ENCODE measurements around the gene SSC5D. TPM values are rescaled to one million over a fixed set of nuclear protein-coding genes. Genes with fewer than 3 reads are reported as not detected.

The SSC5D gene
- total and polyA plus RNA-seq, 4 donors, result 0.08 to 1.0 (median 0.51) TPM

DNA sequence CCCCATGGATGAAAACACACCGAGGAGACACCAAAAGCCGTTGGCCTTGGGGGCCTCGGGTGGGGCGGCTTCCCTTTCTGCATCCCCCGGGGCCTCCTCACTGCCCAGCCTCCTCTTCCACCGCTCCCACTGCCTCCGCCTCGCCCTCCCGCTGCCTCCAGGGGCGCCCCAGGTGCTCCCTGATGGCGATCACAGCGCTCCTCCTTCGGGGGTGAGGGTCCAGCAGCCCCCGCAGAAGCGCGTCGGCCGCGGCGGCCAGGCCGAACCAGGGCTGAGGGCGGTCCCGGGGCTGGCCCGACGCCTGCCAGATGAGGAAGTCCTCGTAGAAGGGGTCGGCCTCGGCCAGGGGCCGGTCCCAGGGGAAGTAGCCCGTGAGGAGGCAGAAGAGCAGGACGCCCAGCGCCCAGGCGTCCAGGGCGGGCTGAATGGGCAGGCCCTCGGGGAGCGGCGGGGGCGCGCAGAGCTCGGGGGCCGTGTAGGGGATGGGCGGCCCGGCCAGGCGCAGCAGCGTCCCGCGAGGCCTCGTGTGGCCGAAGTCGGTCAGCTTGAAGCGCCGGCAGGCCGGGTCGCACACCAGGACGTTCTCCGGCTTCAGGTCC lies 41.5 kb downstream of the SSC5D start:
- no peak for DNase-seq (ENCODE audit: low spot score)
- no peak for TF ChIP-seq FOXA1 (IDR thresholded peaks at IDR 0.05)
- TF ChIP-seq FOXA2 (IDR thresholded peaks at IDR 0.05), result no peak
- no peak for TF ChIP-seq GABPA (IDR thresholded peaks at IDR 0.05 in 1 of 2, conservative IDR thresholded peaks at IDR 0.05 in 1 of 2)
- TF ChIP-seq RXRA (IDR thresholded peaks at IDR 0.05), result no peak
- TF ChIP-seq TAF1 (conservative IDR thresholded peaks at IDR 0.05), result no peak
- TF ChIP-seq EGR1 (IDR thresholded peaks at IDR 0.05; ENCODE audit: low read depth in 2 of 2), result no peak
- TF ChIP-seq HNF4G (IDR thresholded peaks at IDR 0.05), result no peak
- TF ChIP-seq, protein P1, sequence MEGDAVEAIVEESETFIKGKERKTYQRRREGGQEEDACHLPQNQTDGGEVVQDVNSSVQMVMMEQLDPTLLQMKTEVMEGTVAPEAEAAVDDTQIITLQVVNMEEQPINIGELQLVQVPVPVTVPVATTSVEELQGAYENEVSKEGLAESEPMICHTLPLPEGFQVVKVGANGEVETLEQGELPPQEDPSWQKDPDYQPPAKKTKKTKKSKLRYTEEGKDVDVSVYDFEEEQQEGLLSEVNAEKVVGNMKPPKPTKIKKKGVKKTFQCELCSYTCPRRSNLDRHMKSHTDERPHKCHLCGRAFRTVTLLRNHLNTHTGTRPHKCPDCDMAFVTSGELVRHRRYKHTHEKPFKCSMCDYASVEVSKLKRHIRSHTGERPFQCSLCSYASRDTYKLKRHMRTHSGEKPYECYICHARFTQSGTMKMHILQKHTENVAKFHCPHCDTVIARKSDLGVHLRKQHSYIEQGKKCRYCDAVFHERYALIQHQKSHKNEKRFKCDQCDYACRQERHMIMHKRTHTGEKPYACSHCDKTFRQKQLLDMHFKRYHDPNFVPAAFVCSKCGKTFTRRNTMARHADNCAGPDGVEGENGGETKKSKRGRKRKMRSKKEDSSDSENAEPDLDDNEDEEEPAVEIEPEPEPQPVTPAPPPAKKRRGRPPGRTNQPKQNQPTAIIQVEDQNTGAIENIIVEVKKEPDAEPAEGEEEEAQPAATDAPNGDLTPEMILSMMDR (IDR thresholded peaks at IDR 0.05; ENCODE audit: low read depth, low read length, missing input control), result no peak
- TF ChIP-seq HNF4A (conservative IDR thresholded peaks at IDR 0.05), result no peak
- no peak for TF ChIP-seq ZBTB33 (IDR thresholded peaks at IDR 0.05)
- no peak for TF ChIP-seq RAD21 (IDR thresholded peaks at IDR 0.05)
- TF ChIP-seq, protein P2, sequence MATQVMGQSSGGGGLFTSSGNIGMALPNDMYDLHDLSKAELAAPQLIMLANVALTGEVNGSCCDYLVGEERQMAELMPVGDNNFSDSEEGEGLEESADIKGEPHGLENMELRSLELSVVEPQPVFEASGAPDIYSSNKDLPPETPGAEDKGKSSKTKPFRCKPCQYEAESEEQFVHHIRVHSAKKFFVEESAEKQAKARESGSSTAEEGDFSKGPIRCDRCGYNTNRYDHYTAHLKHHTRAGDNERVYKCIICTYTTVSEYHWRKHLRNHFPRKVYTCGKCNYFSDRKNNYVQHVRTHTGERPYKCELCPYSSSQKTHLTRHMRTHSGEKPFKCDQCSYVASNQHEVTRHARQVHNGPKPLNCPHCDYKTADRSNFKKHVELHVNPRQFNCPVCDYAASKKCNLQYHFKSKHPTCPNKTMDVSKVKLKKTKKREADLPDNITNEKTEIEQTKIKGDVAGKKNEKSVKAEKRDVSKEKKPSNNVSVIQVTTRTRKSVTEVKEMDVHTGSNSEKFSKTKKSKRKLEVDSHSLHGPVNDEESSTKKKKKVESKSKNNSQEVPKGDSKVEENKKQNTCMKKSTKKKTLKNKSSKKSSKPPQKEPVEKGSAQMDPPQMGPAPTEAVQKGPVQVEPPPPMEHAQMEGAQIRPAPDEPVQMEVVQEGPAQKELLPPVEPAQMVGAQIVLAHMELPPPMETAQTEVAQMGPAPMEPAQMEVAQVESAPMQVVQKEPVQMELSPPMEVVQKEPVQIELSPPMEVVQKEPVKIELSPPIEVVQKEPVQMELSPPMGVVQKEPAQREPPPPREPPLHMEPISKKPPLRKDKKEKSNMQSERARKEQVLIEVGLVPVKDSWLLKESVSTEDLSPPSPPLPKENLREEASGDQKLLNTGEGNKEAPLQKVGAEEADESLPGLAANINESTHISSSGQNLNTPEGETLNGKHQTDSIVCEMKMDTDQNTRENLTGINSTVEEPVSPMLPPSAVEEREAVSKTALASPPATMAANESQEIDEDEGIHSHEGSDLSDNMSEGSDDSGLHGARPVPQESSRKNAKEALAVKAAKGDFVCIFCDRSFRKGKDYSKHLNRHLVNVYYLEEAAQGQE (IDR thresholded peaks at IDR 0.05), result no peak
- TF ChIP-seq JUND (IDR thresholded peaks at IDR 0.05), result no peak
- Histone ChIP-seq H3K27ac (ENCODE audit: low read depth in 1 of 2, low read length in 2 of 2) (no peak overlapping the region), H3K27me3 (ENCODE audit: control insufficient read depth in 4 of 4, insufficient read depth in 4 of 4, low read length in 3 of 4) (no peaks in the 10 kb centered on the region), H3K9ac (ENCODE audit: low read depth in 1 of 2, low read length in 2 of 2) (no peak overlapping the region), H3K4me1 (ENCODE audit: control insufficient read depth in 4 of 4, insufficient read depth in 4 of 4, low read length in 3 of 4) (peaks cover 0 to 10% (median 5%) of the 10 kb centered on the region in 4 donors), H3K4me3 (ENCODE audit: low read depth in 1 of 3, low read length in 3 of 3) (no peak overlapping the region), H3K9me3 (ENCODE audit: control insufficient read depth in 4 of 4, low read length in 3 of 4) (no peaks in the 10 kb centered on the region), H3K36me3 (ENCODE audit: control insufficient read depth in 4 of 4, insufficient read depth in 3 of 4, low read depth in 1 of 4, low read length in 3 of 4) (no peaks in the 10 kb centered on the region)
- WGBS, result 88% methylated on average over 56 of the region's 56 CpGs

DNA sequence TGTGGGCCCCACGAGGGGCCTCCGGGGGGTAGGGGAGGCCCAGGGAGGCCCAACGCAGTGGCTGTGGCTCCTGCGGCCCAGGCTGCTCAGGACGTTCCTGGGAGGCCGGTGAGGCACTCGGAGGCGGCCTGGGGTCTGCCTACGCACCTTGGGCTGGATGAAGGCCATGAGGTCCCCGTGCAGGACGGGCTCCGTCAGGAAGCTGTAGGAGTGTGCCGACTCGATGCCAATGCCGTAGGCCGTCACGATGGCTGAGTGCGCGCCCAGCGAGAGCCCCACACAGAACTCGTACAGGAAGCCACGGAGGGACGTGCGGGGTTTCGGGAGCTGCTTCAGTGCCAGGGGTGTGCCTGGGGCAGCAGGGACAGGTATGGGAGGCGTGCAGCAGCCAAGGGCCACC lies 42.8 kb downstream of the SSC5D start:
- Histone ChIP-seq H3K36me3 (ENCODE audit: control insufficient read depth in 4 of 4, insufficient read depth in 3 of 4, low read depth in 1 of 4, low read length in 3 of 4) (no peaks in the 10 kb centered on the region), H3K4me3 (ENCODE audit: low read depth in 1 of 3, low read length in 3 of 3) (no peak overlapping the region), H3K9ac (ENCODE audit: low read depth in 1 of 2, low read length in 2 of 2) (no peak overlapping the region), H3K9me3 (ENCODE audit: control insufficient read depth in 4 of 4, low read length in 3 of 4) (no peaks in the 10 kb centered on the region), H3K4me1 (ENCODE audit: control insufficient read depth in 4 of 4, insufficient read depth in 4 of 4, low read length in 3 of 4) (peaks cover 0 to 7% (median 3%) of the 10 kb centered on the region in 4 donors), H3K27ac (ENCODE audit: low read depth in 1 of 2, low read length in 2 of 2) (no peak overlapping the region), H3K27me3 (ENCODE audit: control insufficient read depth in 4 of 4, insufficient read depth in 4 of 4, low read length in 3 of 4) (no peaks in the 10 kb centered on the region)
- 94% methylated on average over 26 of the region's 26 CpGs for WGBS
- DNase-seq (ENCODE audit: low spot score), result no peak
- TF ChIP-seq FOXA2 (IDR thresholded peaks at IDR 0.05), result no peak
- no peak for TF ChIP-seq GABPA (IDR thresholded peaks at IDR 0.05 in 1 of 2, conservative IDR thresholded peaks at IDR 0.05 in 1 of 2)
- TF ChIP-seq JUND (IDR thresholded peaks at IDR 0.05), result no peak
- no peak for TF ChIP-seq NR2F2 (IDR thresholded peaks at IDR 0.05)
- TF ChIP-seq, protein P3, sequence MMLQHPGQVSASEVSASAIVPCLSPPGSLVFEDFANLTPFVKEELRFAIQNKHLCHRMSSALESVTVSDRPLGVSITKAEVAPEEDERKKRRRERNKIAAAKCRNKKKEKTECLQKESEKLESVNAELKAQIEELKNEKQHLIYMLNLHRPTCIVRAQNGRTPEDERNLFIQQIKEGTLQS (IDR thresholded peaks at IDR 0.05), result no peak
- TF ChIP-seq ZBTB33 (IDR thresholded peaks at IDR 0.05), result no peak
- TF ChIP-seq TAF1 (conservative IDR thresholded peaks at IDR 0.05), result no peak
- TF ChIP-seq, protein P2 (IDR thresholded peaks at IDR 0.05), result no peak
- TF ChIP-seq FOXA1 (IDR thresholded peaks at IDR 0.05), result no peak
- no peak for TF ChIP-seq YY1 (IDR thresholded peaks at IDR 0.05)

Measured in liver (tissue), 9 donors.